Fibroblast of villous mesenchyme (primary cell): ENCODE results near the gene FAM9C. TPM values are rescaled to one million over a fixed set of nuclear protein-coding genes. Genes with fewer than 3 reads are reported as not detected.

Experiments used
- DNase-seq: peaks from one replicate; pipeline ENCODE4 v3.0.0-alpha.2; 2010; ENCODE audit warnings: low read depth
- H3K4me3 ChIP-seq: 2 replicates; pipeline ENCODE4 v1.5.1; 2011; ENCODE audit warnings: low read depth, mild to moderate bottlenecking, low read length
- total RNA-seq: library from RNA; depleted of rRNA; stranded (reverse); fragments of >200 nt; gene quantifications from 2 replicates; pipeline ENCODE4 v1.2.3, GENCODE V29; 2012
- TF ChIP-seq, protein P1 (sequence below): IDR thresholded peaks from 2 replicates; pipeline ENCODE4 v1.5.1; 2012; ENCODE audit warnings: low read depth, mild to moderate bottlenecking, low read length; ENCODE audit not compliant: insufficient read depth

FAM9C gene
- total RNA-seq, 1 donor: under 0.01 TPM

DNA sequence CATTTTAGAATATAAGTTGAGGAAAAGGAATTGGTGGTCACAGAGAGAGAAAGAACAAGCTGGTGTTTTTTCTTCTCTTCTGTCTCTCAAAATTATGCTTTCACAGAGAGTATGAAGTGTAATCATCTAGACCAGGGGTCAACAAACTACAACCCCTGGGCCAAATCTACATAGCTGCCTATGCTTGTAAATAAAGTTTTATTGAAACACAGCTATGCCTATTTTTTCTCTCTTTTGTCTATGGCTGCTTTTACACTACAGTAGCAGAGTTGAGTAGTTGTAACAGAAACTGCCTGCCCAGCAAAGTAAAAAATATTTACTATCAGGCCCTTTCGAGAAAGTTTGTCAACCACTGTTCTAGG lies 6.7 kb upstream of the FAM9C start:
- H3K4me3 ChIP-seq: no peak overlapping the region
- DNase-seq: no peak
- TF ChIP-seq, protein P1, sequence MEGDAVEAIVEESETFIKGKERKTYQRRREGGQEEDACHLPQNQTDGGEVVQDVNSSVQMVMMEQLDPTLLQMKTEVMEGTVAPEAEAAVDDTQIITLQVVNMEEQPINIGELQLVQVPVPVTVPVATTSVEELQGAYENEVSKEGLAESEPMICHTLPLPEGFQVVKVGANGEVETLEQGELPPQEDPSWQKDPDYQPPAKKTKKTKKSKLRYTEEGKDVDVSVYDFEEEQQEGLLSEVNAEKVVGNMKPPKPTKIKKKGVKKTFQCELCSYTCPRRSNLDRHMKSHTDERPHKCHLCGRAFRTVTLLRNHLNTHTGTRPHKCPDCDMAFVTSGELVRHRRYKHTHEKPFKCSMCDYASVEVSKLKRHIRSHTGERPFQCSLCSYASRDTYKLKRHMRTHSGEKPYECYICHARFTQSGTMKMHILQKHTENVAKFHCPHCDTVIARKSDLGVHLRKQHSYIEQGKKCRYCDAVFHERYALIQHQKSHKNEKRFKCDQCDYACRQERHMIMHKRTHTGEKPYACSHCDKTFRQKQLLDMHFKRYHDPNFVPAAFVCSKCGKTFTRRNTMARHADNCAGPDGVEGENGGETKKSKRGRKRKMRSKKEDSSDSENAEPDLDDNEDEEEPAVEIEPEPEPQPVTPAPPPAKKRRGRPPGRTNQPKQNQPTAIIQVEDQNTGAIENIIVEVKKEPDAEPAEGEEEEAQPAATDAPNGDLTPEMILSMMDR: no peak

- no peak overlapping the region for H3K4me3 ChIP-seq
- TF ChIP-seq, protein P1: no peak
- DNase-seq: no peak
Measured at GRCh38 chrX:13050151-13050550, 5.7 kb upstream of the FAM9C start.

GRCh38 chrX:13048280-13048679 lies 3.9 kb upstream of the FAM9C start:
- peak; percentile 24 for DNase-seq
- TF ChIP-seq, protein P1: no peak
- H3K4me3 ChIP-seq: no peak overlapping the region

- no peak for DNase-seq
- H3K4me3 ChIP-seq: no peak overlapping the region
- TF ChIP-seq, protein P1: no peak
Measured at GRCh38 chrX:13047759-13048158, 3.3 kb upstream of the FAM9C start.

GRCh38 chrX:13046141-13046855 lies 1.9 kb upstream of the FAM9C start:
- DNase-seq: peak; percentile 2
- no peak overlapping the region for H3K4me3 ChIP-seq
- TF ChIP-seq, protein P1: no peak

- no peak for DNase-seq
- TF ChIP-seq, protein P1: no peak
- no peak overlapping the region for H3K4me3 ChIP-seq
Measured at GRCh38 chrX:13043938-13044337, 482 bp downstream of the FAM9C start.

DNA sequence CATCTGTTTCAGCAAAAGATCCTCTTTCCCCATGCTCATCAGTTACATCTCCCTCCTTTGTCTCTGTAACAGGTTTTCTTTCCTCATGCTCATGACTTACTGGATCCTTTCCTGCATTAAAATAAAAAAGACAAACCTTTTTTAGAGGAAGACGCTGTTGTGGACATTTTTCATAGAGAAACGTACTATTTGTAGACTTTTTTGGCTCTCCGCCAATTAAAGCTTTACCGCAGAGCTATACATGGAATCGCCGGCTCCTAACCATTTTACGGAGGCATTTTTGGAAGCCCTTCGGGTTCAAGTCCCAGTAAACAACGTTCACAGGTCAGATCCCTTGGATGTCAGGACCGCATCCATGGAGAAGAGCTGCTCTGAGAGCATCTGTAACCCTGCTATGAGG lies 1.3 kb downstream of the FAM9C start:
- TF ChIP-seq, protein P1: no peak
- DNase-seq: no peak
- no peak overlapping the region for H3K4me3 ChIP-seq
